ENCODE results near the gene SPRED1. TPM values are rescaled to one million over a fixed set of nuclear protein-coding genes. Genes with fewer than 3 reads are reported as not detected.

SPRED1 gene
- polyA plus RNA-seq, 2 of the 4 experiments (the other 2 are of a cell fraction) = 6.0 to 8.6 TPM

DNA sequence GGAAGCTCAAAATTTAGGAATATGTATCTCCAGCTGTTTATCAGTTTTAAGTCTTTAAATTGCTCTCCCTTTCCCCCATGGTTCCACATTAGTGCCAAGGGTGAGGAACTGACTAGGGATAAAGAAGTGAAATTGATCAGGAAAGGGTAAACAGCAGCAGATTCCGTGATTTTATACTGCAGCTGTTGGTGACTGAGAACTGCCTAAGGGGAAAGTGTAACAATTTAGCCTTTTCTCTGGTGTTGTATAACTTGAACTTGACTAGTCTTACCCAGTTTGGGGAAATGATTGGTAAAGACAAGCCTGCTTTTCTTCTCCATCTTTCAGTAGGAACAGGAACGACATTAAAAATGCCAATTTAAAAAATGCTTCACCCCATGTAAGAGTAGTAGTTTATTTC lies 5.0 kb downstream of the SPRED1 start:
- Histone ChIP-seq H3K4me2 (peak overlapping the region; percentile 39), H3K4me1 (peaks cover 30% of the 10 kb centered on the region), H3K9me3 (no peaks in the 10 kb centered on the region), H3K4me3 (no peak overlapping the region), H3K27ac (no peak overlapping the region)
- 38% methylated on average over 2 of the region's 2 CpGs for WGBS (ENCODE audit: missing lambda C conversion rate)
- DNase-seq (ENCODE audit: low read depth in 1 of 2, low spot score in 1 of 2) = no peak
- no peak for FAIRE-seq
- no peak for ATAC-seq
- POLR2A ChIA-PET = no interaction called here
- CTCF ChIA-PET = interaction anchor here (0.7 kb wide), 1 partner anchor 156 kb away, joined by 4 read pairs; no protein-coding TSS in a partner anchor
- TF ChIP-seq FOXS1 (CRISPR knock-in tag; IDR thresholded peaks at IDR 0.05) (no peak), TFCP2L1 (CRISPR knock-in tag; IDR thresholded peaks at IDR 0.05) (no peak), POLR2A (IDR thresholded peaks at IDR 0.05; ENCODE audit: low read length) (no peak), BHLHE40 (IDR thresholded peaks at IDR 0.05; ENCODE audit: low read depth, low read length) (no peak), PHF8 (IDR thresholded peaks at IDR 0.05; ENCODE audit: borderline replicate concordance, low read depth) (no peak)
- TF ChIP-seq, protein P1, sequence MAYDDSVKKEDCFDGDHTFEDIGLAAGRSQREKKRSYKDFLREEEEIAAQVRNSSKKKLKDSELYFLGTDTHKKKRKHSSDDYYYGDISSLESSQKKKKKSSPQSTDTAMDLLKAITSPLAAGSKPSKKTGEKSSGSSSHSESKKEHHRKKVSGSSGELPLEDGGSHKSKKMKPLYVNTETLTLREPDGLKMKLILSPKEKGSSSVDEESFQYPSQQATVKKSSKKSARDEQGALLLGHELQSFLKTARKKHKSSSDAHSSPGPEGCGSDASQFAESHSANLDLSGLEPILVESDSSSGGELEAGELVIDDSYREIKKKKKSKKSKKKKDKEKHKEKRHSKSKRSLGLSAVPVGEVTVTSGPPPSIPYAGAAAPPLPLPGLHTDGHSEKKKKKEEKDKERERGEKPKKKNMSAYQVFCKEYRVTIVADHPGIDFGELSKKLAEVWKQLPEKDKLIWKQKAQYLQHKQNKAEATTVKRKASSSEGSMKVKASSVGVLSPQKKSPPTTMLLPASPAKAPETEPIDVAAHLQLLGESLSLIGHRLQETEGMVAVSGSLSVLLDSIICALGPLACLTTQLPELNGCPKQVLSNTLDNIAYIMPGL (CRISPR knock-in tag; IDR thresholded peaks at IDR 0.05; ENCODE audit: borderline replicate concordance) = no peak
- TF ChIP-seq, protein P2, sequence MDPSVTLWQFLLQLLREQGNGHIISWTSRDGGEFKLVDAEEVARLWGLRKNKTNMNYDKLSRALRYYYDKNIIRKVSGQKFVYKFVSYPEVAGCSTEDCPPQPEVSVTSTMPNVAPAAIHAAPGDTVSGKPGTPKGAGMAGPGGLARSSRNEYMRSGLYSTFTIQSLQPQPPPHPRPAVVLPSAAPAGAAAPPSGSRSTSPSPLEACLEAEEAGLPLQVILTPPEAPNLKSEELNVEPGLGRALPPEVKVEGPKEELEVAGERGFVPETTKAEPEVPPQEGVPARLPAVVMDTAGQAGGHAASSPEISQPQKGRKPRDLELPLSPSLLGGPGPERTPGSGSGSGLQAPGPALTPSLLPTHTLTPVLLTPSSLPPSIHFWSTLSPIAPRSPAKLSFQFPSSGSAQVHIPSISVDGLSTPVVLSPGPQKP (IDR thresholded peaks at IDR 0.05; ENCODE audit: low read depth, low read length) = no peak

DNA sequence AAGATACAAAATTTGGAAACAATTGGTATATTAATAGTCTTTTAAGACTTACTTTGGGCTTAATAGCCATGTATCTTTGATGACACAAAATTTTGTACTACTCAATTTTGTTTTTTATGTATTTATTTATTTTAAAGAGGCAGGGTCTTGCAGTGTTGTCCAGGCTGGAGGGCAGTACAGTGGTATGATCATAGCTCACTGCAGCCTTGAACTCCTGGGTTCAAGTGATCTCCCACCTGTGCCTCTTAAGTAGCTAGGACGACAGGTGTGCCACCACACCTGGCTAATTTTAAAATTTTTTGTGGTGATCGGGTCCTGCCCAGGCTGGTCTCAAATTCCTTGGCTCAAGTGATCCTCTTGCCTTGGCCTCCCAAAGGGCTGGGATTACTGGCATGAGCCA lies 6.5 kb downstream of the SPRED1 start:
- no peaks in the 10 kb centered on the region for H3K9me3 ChIP-seq
- peaks cover 30% of the 10 kb centered on the region for H3K4me1 ChIP-seq
- H3K4me2 ChIP-seq = no peak overlapping the region
- FAIRE-seq = no peak
- POLR2A ChIA-PET = interaction anchor here (0.5 kb wide), 1 partner anchor 254 kb away, joined by 4 read pairs; no protein-coding TSS in a partner anchor
- CTCF ChIA-PET = no interaction called here
- H3K27ac ChIP-seq = no peak overlapping the region
- ATAC-seq = no peak
- TF ChIP-seq BHLHE40 (IDR thresholded peaks at IDR 0.05; ENCODE audit: low read depth, low read length) (no peak), JUN (IDR thresholded peaks at IDR 0.05) (no peak), HOXB5 (CRISPR knock-in tag; IDR thresholded peaks at IDR 0.05) (no peak), EHF (CRISPR knock-in tag; IDR thresholded peaks at IDR 0.05) (no peak), FOSB (CRISPR knock-in tag; IDR thresholded peaks at IDR 0.05) (no peak)
- TF ChIP-seq, protein P3, sequence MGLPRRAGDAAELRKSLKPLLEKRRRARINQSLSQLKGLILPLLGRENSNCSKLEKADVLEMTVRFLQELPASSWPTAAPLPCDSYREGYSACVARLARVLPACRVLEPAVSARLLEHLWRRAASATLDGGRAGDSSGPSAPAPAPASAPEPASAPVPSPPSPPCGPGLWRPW (IDR thresholded peaks at IDR 0.05) = no peak
- TF ChIP-seq, protein P4, sequence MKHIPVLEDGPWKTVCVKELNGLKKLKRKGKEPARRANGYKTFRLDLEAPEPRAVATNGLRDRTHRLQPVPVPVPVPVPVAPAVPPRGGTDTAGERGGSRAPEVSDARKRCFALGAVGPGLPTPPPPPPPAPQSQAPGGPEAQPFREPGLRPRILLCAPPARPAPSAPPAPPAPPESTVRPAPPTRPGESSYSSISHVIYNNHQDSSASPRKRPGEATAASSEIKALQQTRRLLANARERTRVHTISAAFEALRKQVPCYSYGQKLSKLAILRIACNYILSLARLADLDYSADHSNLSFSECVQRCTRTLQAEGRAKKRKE (CRISPR knock-in tag; IDR thresholded peaks at IDR 0.05; ENCODE audit: low read depth) = no peak
- whole genome bisulfite sequencing (ENCODE audit: missing lambda C conversion rate) = 100% methylated on average over 2 of the region's 2 CpGs
- DNase-seq (ENCODE audit: low read depth in 1 of 2, low spot score in 1 of 2) = no peak
- no peak overlapping the region for H3K4me3 ChIP-seq

DNA sequence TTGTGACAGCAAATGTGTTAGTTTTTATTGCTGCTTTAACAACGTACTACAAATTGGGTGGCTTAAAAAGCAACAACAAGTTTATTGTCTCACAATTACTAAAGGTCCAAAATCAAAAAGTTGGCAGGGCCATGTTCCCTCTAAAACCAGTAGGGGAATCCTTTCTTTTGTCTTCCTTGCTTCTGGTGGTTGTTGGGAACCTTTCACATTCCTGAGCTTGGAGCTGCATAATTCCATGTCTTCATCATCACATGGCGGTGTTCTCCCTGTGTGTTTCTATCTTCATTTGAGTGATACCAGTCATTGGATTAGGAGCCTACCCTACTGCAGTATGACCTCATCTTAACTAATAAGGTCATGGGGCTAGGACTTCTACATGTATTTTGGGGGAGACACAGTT lies 7.4 kb downstream of the SPRED1 start:
- Histone ChIP-seq H3K4me1 (peaks cover 28% of the 10 kb centered on the region), H3K4me3 (no peak overlapping the region), H3K4me2 (no peak overlapping the region), H3K9me3 (no peaks in the 10 kb centered on the region), H3K27ac (no peak overlapping the region)
- ATAC-seq (no peak), DNase-seq (ENCODE audit: low read depth in 1 of 2, low spot score in 1 of 2) (no peak), FAIRE-seq (no peak)
- 87% methylated on average over 2 of the region's 2 CpGs for WGBS (ENCODE audit: missing lambda C conversion rate)
- POLR2A ChIA-PET = no interaction called here
- TF ChIP-seq, protein P2 (IDR thresholded peaks at IDR 0.05; ENCODE audit: low read depth, low read length) = no peak
- TF ChIP-seq, protein P3 (IDR thresholded peaks at IDR 0.05) = no peak
- no peak for TF ChIP-seq GATA3 (IDR thresholded peaks at IDR 0.05; ENCODE audit: borderline replicate concordance)
- TF ChIP-seq ZFP36 (IDR thresholded peaks at IDR 0.05; ENCODE audit: borderline replicate concordance, partially characterized antibody) = no peak
- no peak for TF ChIP-seq HOXA7 (CRISPR knock-in tag; IDR thresholded peaks at IDR 0.05)
- no peak for TF ChIP-seq ZNF302 (CRISPR knock-in tag; IDR thresholded peaks at IDR 0.05)
- TF ChIP-seq, protein P5, sequence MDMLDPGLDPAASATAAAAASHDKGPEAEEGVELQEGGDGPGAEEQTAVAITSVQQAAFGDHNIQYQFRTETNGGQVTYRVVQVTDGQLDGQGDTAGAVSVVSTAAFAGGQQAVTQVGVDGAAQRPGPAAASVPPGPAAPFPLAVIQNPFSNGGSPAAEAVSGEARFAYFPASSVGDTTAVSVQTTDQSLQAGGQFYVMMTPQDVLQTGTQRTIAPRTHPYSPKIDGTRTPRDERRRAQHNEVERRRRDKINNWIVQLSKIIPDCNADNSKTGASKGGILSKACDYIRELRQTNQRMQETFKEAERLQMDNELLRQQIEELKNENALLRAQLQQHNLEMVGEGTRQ (IDR thresholded peaks at IDR 0.05) = no peak
- CTCF ChIA-PET = interaction anchor here (0.7 to 1.8 kb wide), 3 partner anchors 9 to 68 kb away, joined by 3 to 5 read pairs (median 4); no protein-coding TSS in a partner anchor

Measured in A549 (cell line).